Measurements from ENCODE around the gene NBAS. TPM values are rescaled to one million over a fixed set of nuclear protein-coding genes. Genes with fewer than 3 reads are reported as not detected.

The NBAS gene
- total and polyA plus RNA-seq, 2 experiments from 2014 or later: 21.2 to 51.8 TPM

DNA sequence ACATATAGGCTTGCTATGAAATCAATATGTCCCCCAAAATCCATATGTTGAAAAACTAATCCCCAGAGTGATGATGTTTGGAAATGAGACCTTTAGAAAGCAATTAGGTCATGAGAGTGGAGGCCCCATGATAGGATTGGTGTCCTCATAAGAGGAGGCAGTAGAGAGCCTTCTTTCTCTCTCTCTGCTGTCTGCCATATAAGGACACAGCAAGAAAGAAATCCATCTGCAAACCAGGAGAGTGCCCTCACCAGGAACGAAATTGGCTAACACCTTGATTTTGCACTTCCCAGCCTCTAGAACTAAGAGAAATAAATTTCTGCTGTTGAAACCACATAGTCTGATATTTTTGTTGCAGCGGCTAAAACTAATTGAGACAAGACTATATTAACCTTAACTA is 89.5 kb downstream of the NBAS start:
- no peaks in the 10 kb centered on the region for H3K4me1 ChIP-seq (ENCODE audit: insufficient read depth)
- no peaks in the 10 kb centered on the region for H4K20me1 ChIP-seq (ENCODE audit: insufficient read depth)
- H3K27ac ChIP-seq: no peak overlapping the region
- H3K27me3 ChIP-seq (replicated peaks; ENCODE audit: insufficient read depth): no peaks in the 10 kb centered on the region
- H3K4me3 ChIP-seq: no peak overlapping the region
- peaks cover 58% of the 10 kb centered on the region for H3K36me3 ChIP-seq (ENCODE audit: low read depth)
- no peaks in the 10 kb centered on the region for H3F3A ChIP-seq (ENCODE audit: insufficient read depth)
- in situ Hi-C loops (cut with MboI): no loop called here
- no peaks in the 10 kb centered on the region for H3K79me2 ChIP-seq (ENCODE audit: insufficient read depth)
- no peak overlapping the region for H3K9ac ChIP-seq
- no peak overlapping the region for H3K4me2 ChIP-seq (ENCODE audit: unreplicated experiment)
- no peak for DNase-seq
- no peak overlapping the region for H2AFZ ChIP-seq
- H3K9me3 ChIP-seq (ENCODE audit: low read depth): no peaks in the 10 kb centered on the region
- WGBS, 2 experiments (ENCODE audit: low coverage in 1 of 2, low lambda C conversion rate in 2 of 2, missing lambda C conversion rate in 2 of 2): 70 to 83% methylated on average over 2 of the region's 2 CpGs
- H3K9me2 ChIP-seq (ENCODE audit: insufficient read depth): no peaks in the 10 kb centered on the region
- no peak for TF ChIP-seq EZH2 (IDR thresholded peaks at IDR 0.05; ENCODE audit: insufficient read depth, poor library complexity, severe bottlenecking)
- no peak for TF ChIP-seq EZH2phosphoT487 (IDR thresholded peaks at IDR 0.05; ENCODE audit: insufficient read depth, low read depth)

DNA sequence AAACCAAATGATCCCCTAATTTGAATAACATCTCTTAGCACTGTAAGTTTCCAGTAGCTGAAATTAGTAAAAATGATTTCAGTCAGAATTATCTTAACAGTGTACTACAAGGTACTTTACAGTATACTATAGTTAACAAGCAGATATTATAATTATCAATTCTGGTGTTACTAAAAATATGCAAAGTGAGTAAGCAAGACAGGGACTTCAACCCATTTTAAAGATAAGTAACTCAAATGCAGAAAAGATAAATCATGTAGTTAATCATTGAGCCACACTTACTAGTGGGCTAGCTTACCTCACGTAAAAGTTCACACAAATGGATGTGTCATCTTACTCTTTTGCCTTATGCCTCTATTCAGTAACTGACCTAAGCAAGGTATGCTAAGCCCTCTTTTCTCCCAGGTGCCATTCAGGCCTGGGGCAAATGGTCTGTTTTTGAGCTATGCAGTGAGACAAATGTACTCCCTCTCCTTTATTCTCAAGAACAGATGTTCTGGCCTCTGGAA is 101.0 kb downstream of the NBAS start:
- Histone ChIP-seq H3K9me3 (ENCODE audit: low read depth) (no peaks in the 10 kb centered on the region), H2AFZ (no peak overlapping the region), H4K20me1 (ENCODE audit: insufficient read depth) (no peaks in the 10 kb centered on the region), H3K79me2 (ENCODE audit: insufficient read depth) (no peaks in the 10 kb centered on the region), H3K4me1 (ENCODE audit: insufficient read depth) (no peaks in the 10 kb centered on the region), H3K36me3 (ENCODE audit: low read depth) (peaks cover 16% of the 10 kb centered on the region; the same call in 1 of the 2 replicates), H3K9me2 (ENCODE audit: insufficient read depth) (no peaks in the 10 kb centered on the region), H3K4me2 (ENCODE audit: unreplicated experiment) (no peak overlapping the region), H3K27me3 (replicated peaks; ENCODE audit: insufficient read depth) (no peaks in the 10 kb centered on the region), H3K27ac (no peak overlapping the region), H3K9ac (no peak overlapping the region), H3F3A (ENCODE audit: insufficient read depth) (no peaks in the 10 kb centered on the region), H3K4me3 (no peak overlapping the region)
- in situ Hi-C loops (cut with MboI): no loop called here
- DNase-seq: no peak
- WGBS, 2 experiments (ENCODE audit: low coverage in 1 of 2, low lambda C conversion rate in 2 of 2, missing lambda C conversion rate in 2 of 2): 96 to 97% methylated on average over 1 of the region's 1 CpG
- TF ChIP-seq EZH2phosphoT487 (IDR thresholded peaks at IDR 0.05; ENCODE audit: insufficient read depth, low read depth): no peak
- TF ChIP-seq EZH2 (IDR thresholded peaks at IDR 0.05; ENCODE audit: insufficient read depth, poor library complexity, severe bottlenecking): no peak

- Histone ChIP-seq H3K9me3 (ENCODE audit: low read depth) (no peaks in the 10 kb centered on the region), H4K20me1 (ENCODE audit: insufficient read depth) (no peaks in the 10 kb centered on the region), H3K4me1 (ENCODE audit: insufficient read depth) (no peaks in the 10 kb centered on the region), H3K36me3 (ENCODE audit: low read depth) (0 out of 2 replicates have a peak, but pooled peaks cover 8% of the 10 kb centered on the region), H3F3A (ENCODE audit: insufficient read depth) (no peaks in the 10 kb centered on the region), H3K27ac (no peak overlapping the region), H3K4me2 (ENCODE audit: unreplicated experiment) (no peak overlapping the region), H3K4me3 (no peak overlapping the region), H3K9me2 (ENCODE audit: insufficient read depth) (no peaks in the 10 kb centered on the region), H3K27me3 (replicated peaks; ENCODE audit: insufficient read depth) (no peaks in the 10 kb centered on the region), H3K79me2 (ENCODE audit: insufficient read depth) (no peaks in the 10 kb centered on the region), H3K9ac (no peak overlapping the region), H2AFZ (no peak overlapping the region)
- WGBS, 2 experiments (ENCODE audit: low coverage in 1 of 2, low lambda C conversion rate in 2 of 2, missing lambda C conversion rate in 2 of 2): 100% methylated on average over 2 of the region's 2 CpGs
- TF ChIP-seq EZH2phosphoT487 (IDR thresholded peaks at IDR 0.05; ENCODE audit: insufficient read depth, low read depth) (no peak), EZH2 (IDR thresholded peaks at IDR 0.05; ENCODE audit: insufficient read depth, poor library complexity, severe bottlenecking) (no peak)
- in situ Hi-C loops (cut with MboI): no loop called here
- DNase-seq: no peak
Measured at GRCh38 chr2:15458277-15458676, 102.9 kb downstream of the NBAS start.

GRCh38 chr2:15457868-15458267 is 103.3 kb downstream of the NBAS start:
- Histone ChIP-seq H3K9me3 (ENCODE audit: low read depth) (no peaks in the 10 kb centered on the region), H3K4me2 (ENCODE audit: unreplicated experiment) (no peak overlapping the region), H3F3A (ENCODE audit: insufficient read depth) (no peaks in the 10 kb centered on the region), H3K27me3 (replicated peaks; ENCODE audit: insufficient read depth) (no peaks in the 10 kb centered on the region), H3K4me1 (ENCODE audit: insufficient read depth) (no peaks in the 10 kb centered on the region), H3K9me2 (ENCODE audit: insufficient read depth) (no peaks in the 10 kb centered on the region), H4K20me1 (ENCODE audit: insufficient read depth) (no peaks in the 10 kb centered on the region), H3K4me3 (no peak overlapping the region), H3K79me2 (ENCODE audit: insufficient read depth) (no peaks in the 10 kb centered on the region), H3K9ac (no peak overlapping the region), H2AFZ (no peak overlapping the region), H3K36me3 (ENCODE audit: low read depth) (0 out of 2 replicates have a peak, but pooled peaks cover 8% of the 10 kb centered on the region), H3K27ac (no peak overlapping the region)
- in situ Hi-C loops (cut with MboI): no loop called here
- WGBS, 2 experiments (ENCODE audit: low coverage in 1 of 2, low lambda C conversion rate in 2 of 2, missing lambda C conversion rate in 2 of 2): 87 to 88% methylated on average over 5 of the region's 5 CpGs
- TF ChIP-seq EZH2phosphoT487 (IDR thresholded peaks at IDR 0.05; ENCODE audit: insufficient read depth, low read depth): no peak
- TF ChIP-seq EZH2 (IDR thresholded peaks at IDR 0.05; ENCODE audit: insufficient read depth, poor library complexity, severe bottlenecking): no peak
- DNase-seq: no peak

DNA sequence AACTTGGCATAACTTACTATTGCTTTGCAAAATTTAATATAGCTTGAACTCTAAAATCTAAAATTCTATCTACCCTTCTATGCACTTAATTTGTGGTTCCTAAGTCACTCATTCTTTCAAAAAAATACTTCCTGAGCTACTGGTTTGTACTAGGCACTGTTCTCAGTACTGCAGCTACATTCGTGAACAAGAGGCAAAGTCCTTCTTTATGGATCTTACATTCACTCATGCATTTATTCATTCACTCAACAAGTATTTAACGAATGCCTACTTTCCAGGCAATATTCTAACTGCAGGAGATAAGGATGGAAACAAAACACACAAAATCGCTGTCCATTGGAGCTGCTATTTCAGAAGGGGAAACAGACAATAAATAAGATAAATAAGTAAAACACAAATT is 104.8 kb downstream of the NBAS start:
- Histone ChIP-seq H3K4me3 (no peak overlapping the region), H3K9me3 (ENCODE audit: low read depth) (no peaks in the 10 kb centered on the region), H4K20me1 (ENCODE audit: insufficient read depth) (no peaks in the 10 kb centered on the region), H3K9me2 (ENCODE audit: insufficient read depth) (no peaks in the 10 kb centered on the region), H3F3A (ENCODE audit: insufficient read depth) (no peaks in the 10 kb centered on the region), H3K79me2 (ENCODE audit: insufficient read depth) (no peaks in the 10 kb centered on the region), H3K27ac (no peak overlapping the region), H3K9ac (no peak overlapping the region), H2AFZ (no peak overlapping the region), H3K4me1 (ENCODE audit: insufficient read depth) (no peaks in the 10 kb centered on the region), H3K27me3 (replicated peaks; ENCODE audit: insufficient read depth) (no peaks in the 10 kb centered on the region), H3K36me3 (ENCODE audit: low read depth) (0 out of 2 replicates have a peak, but pooled peaks cover 8% of the 10 kb centered on the region), H3K4me2 (ENCODE audit: unreplicated experiment) (no peak overlapping the region)
- no peak for TF ChIP-seq EZH2phosphoT487 (IDR thresholded peaks at IDR 0.05; ENCODE audit: insufficient read depth, low read depth)
- no peak for TF ChIP-seq EZH2 (IDR thresholded peaks at IDR 0.05; ENCODE audit: insufficient read depth, poor library complexity, severe bottlenecking)
- in situ Hi-C loops (cut with MboI): no loop called here
- 72 to 74% methylated on average over 3 of the region's 3 CpGs for WGBS, 2 experiments (ENCODE audit: low coverage in 1 of 2, low lambda C conversion rate in 2 of 2, missing lambda C conversion rate in 2 of 2)
- no peak for DNase-seq

Data from GM23248 (cell line).